NB4 (cell line): ENCODE data around the gene STK24.

Experiments used
- DNase-seq: peaks from one replicate; pipeline ENCODE4 v3.0.0; 2010; ENCODE audit warnings: low read depth
- H3K4me3 ChIP-seq: one replicate; pipeline ENCODE4 v1.5.1; 2011; ENCODE audit warnings: mild to moderate bottlenecking, low read depth, low read length, moderate library complexity
- MAX ChIP-seq: IDR thresholded peaks from 2 replicates; pipeline ENCODE4 v1.6.1; 2011; ENCODE audit warnings: low read depth, low read length
- MYC ChIP-seq: IDR thresholded peaks from 2 replicates; pipeline ENCODE4 v1.6.1; 2011; ENCODE audit warnings: low read depth, low read length
- POLR2A ChIP-seq: IDR thresholded peaks from 2 replicates; pipeline ENCODE4 v1.6.1; 2011; ENCODE audit warnings: mild to moderate bottlenecking; ENCODE audit not compliant: insufficient read length; ENCODE audit errors: extremely low read depth
- TF ChIP-seq, protein P1 (sequence below): IDR thresholded peaks from one replicate; pipeline ENCODE4 v1.5.1; 2012; ENCODE audit warnings: low read depth, low read length

STK24 gene

GRCh38 chr13:98457053-98457452 lies 119.9 kb downstream of the STK24 start:
- no peak for DNase-seq
- TF ChIP-seq MYC (no peak), MAX (no peak), POLR2A (no peak)
- TF ChIP-seq, protein P1, sequence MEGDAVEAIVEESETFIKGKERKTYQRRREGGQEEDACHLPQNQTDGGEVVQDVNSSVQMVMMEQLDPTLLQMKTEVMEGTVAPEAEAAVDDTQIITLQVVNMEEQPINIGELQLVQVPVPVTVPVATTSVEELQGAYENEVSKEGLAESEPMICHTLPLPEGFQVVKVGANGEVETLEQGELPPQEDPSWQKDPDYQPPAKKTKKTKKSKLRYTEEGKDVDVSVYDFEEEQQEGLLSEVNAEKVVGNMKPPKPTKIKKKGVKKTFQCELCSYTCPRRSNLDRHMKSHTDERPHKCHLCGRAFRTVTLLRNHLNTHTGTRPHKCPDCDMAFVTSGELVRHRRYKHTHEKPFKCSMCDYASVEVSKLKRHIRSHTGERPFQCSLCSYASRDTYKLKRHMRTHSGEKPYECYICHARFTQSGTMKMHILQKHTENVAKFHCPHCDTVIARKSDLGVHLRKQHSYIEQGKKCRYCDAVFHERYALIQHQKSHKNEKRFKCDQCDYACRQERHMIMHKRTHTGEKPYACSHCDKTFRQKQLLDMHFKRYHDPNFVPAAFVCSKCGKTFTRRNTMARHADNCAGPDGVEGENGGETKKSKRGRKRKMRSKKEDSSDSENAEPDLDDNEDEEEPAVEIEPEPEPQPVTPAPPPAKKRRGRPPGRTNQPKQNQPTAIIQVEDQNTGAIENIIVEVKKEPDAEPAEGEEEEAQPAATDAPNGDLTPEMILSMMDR, result no peak
- no peak overlapping the region for H3K4me3 ChIP-seq

DNA sequence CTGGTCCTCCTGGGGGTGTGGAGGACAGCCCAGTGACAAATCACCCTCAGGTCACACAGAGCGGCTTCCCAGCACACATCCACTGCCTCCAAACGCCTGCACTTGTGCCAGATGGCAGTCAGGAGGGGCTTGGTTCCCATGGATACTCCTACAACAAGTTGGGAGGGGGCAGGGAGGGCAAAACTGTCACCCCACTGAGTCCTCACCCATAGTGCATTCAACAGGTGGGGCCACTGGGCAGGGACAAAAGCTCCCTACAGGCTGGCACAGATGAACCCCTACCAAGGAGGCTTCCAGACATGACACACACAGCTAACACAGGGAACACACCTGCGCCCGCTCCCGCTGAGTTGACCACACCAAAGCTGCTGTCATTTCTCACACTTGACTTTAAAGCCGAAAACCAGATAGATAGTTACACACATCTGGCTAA lies 120.5 kb downstream of the STK24 start:
- no peak for TF ChIP-seq POLR2A
- TF ChIP-seq, protein P1, result no peak
- TF ChIP-seq MAX, result no peak
- TF ChIP-seq MYC, result no peak
- H3K4me3 ChIP-seq, result no peak overlapping the region
- no peak for DNase-seq

- DNase-seq, result no peak
Observed at GRCh38 chr13:98454389-98454881, 122.5 kb downstream of the STK24 start.

DNA sequence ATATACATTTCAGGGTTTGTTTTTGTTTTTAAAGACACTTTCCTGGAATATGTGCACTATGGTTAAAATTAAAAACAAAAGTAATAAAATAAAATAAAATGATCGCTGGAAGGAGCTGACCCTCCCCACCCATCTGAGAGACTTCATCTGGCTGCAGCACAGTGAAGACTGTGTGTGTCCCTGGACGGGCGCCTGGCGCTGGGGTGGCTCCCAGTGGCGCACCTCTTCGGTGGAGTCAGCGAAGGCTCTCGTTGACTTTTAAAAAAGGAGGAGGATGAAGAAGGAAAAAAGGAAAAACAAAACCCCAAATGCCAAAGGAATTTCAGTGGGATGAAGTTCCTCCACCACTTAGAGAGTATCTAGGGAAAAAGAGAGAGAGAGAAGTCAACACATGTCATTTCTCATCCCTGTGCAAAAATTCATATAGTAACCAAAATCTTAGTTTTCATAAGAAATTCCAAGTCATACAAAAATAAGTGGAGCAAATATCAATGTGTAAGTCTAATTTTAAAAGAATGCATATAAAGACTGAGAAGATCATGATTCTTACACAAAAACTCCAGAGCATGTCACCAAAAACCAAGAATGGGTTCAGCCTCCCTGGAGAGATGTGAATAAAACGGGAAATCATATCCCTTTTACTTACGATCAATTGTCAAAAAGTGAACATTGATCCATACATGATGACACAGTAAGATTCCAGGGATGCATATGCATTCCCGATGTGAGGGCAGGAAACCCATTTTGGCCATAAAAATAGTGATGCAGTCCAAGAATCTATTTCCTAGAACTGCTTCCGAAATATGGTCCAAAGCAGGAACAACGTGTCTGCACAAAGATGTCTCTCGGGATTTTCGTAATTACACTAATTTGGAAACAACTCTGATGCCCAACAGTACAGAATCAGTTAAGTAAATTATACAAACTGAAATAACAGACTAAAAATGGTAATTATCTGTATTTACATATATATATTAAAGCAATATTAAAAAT lies 123.8 kb downstream of the STK24 start:
- no peak for TF ChIP-seq MYC
- no peak for TF ChIP-seq MAX
- TF ChIP-seq, protein P1, result no peak
- TF ChIP-seq POLR2A, result no peak
- no peak overlapping the region for H3K4me3 ChIP-seq
- DNase-seq, result no peak

More at GRCh38 chr13:98454389-98454881, 122.5 kb downstream of the STK24 start:
- TF ChIP-seq POLR2A, result no peak
- no peak for TF ChIP-seq MAX
- TF ChIP-seq MYC, result no peak
- TF ChIP-seq, protein P1, result no peak
- no peak overlapping the region for H3K4me3 ChIP-seq

DNA sequence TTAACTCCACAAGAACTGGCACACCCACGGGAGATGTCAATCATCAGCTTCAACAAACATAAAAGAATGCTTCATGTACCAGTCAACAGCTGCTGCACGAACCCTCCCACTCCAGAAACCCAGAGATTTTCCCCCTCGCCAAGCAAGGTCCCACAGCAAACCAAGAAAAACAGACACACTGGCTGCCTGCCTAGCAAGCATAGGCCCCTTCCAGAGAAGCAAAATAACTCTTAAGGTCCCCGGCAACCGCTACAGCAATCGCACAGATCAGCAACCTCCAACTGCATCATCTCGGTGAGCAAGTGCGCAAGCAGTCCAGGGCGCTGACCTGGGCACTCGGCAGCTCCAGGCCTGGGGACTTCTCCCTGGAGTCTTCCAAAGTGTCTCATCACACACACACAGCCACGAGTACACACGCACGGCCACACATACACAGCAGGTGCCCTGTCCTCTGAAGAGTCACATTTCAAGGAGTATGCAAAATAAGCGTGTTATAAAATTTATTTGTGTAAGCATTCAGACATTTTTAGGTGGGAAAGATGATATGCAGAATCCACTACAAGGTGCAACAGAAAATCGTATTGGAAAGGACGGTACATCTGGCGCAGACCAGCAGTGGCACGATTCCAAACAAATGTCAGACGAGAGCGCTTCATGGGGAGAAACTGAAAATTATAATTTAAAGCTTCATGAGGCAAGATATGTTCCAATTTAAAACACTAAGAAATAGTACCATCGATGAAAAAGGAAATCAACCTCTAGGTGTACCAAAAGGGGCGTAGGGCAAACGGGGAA lies 125.0 kb downstream of the STK24 start:
- TF ChIP-seq POLR2A (no peak), MAX (no peak), MYC (no peak)
- TF ChIP-seq, protein P1, result no peak
- H3K4me3 ChIP-seq, result no peak overlapping the region

More for the DNA sequence above, 125.0 kb downstream of the STK24 start:
- DNase-seq, result no peak
